Measurements from ENCODE around the gene ATG4D. TPM values are rescaled to one million over a fixed set of nuclear protein-coding genes. Genes with fewer than 3 reads are reported as not detected.
A peak's percentile ranks its signal among the peaks of the same experiment; 100 is the strongest.
"Not testable (repeated sequence)": the region's sequence is repeated elsewhere in the genome, so short reads cannot be mapped to it uniquely, and the experiment has no call there.

ATG4D gene
- polyA plus RNA-seq, 3 donors = 27.3 to 33.3 (median 29.8) TPM

GRCh38 chr19:10550336-10550735 lies 6.6 kb downstream of the ATG4D start:
- DNase-seq (ENCODE audit: low read depth in 3 of 3, low spot score in 2 of 3) = no peak

- DNase-seq (ENCODE audit: low read depth in 3 of 3, low spot score in 2 of 3) = not testable (repeated sequence)
Measured at GRCh38 chr19:10551006-10551405, 7.3 kb downstream of the ATG4D start.

GRCh38 chr19:10551698-10552301 lies 8.1 kb downstream of the ATG4D start:
- DNase-seq (ENCODE audit: low read depth in 3 of 3, low spot score in 2 of 3) = no peak

- no peak for DNase-seq (ENCODE audit: low read depth in 3 of 3, low spot score in 2 of 3)
Measured at GRCh38 chr19:10552510-10553053, 8.9 kb downstream of the ATG4D start.

GRCh38 chr19:10553087-10553667 lies 9.5 kb downstream of the ATG4D start:
- DNase-seq (ENCODE audit: low read depth in 3 of 3, low spot score in 2 of 3) = no peak

- no peak for DNase-seq (ENCODE audit: low read depth in 3 of 3, low spot score in 2 of 3)
Measured at GRCh38 chr19:10553943-10554381, 10.3 kb downstream of the ATG4D start.

GRCh38 chr19:10554760-10555609 lies 11.3 kb downstream of the ATG4D start:
- DNase-seq (ENCODE audit: low read depth in 3 of 3, low spot score in 2 of 3) = no peak

GRCh38 chr19:10555610-10555973 lies 11.9 kb downstream of the ATG4D start:
- no peak for DNase-seq (ENCODE audit: low read depth in 3 of 3, low spot score in 2 of 3)

GRCh38 chr19:10557603-10558197 lies 14.0 kb downstream of the ATG4D start:
- no peak for DNase-seq (ENCODE audit: low read depth in 3 of 3, low spot score in 2 of 3)

GRCh38 chr19:10560154-10560553 lies 16.4 kb downstream of the ATG4D start:
- no peak for DNase-seq (ENCODE audit: low read depth in 3 of 3, low spot score in 2 of 3)

GRCh38 chr19:10562609-10563008 lies 18.9 kb downstream of the ATG4D start:
- DNase-seq (ENCODE audit: low read depth in 3 of 3, low spot score in 2 of 3) = no peak

GRCh38 chr19:10565028-10565566 lies 21.4 kb downstream of the ATG4D start:
- no peak for DNase-seq (ENCODE audit: low read depth in 3 of 3, low spot score in 2 of 3)

- DNase-seq (ENCODE audit: low read depth in 3 of 3, low spot score in 2 of 3) = peak; percentile 86 to 94 (median 90)
Measured at GRCh38 chr19:10565567-10566407, 22.1 kb downstream of the ATG4D start, which contains the start of gene KRI1. KRI1 (minus strand) TSS chr19:10566010; CDS start chr19:10565999, 11 bp downstream.

- no peak for DNase-seq (ENCODE audit: low read depth in 3 of 3, low spot score in 2 of 3)
Measured at GRCh38 chr19:10566408-10566657, 22.6 kb downstream of the ATG4D start.

- DNase-seq (ENCODE audit: low read depth in 3 of 3, low spot score in 2 of 3) = no peak
Measured at GRCh38 chr19:10566658-10567410, 23.1 kb downstream of the ATG4D start.

GRCh38 chr19:10567656-10568055 lies 24.0 kb downstream of the ATG4D start:
- DNase-seq (ENCODE audit: low read depth in 3 of 3, low spot score in 2 of 3) = no peak

- DNase-seq (ENCODE audit: low read depth in 3 of 3, low spot score in 2 of 3) = no peak
Measured at GRCh38 chr19:10568062-10568825, 24.5 kb downstream of the ATG4D start.

GRCh38 chr19:10568826-10569651 lies 25.3 kb downstream of the ATG4D start, which contains the start of gene CDKN2D:
CDKN2D (minus strand) TSS chr19:10568979; CDS start chr19:10568653, 326 bp downstream.
- DNase-seq (ENCODE audit: low read depth in 3 of 3, low spot score in 2 of 3) = peak; percentile 95 to 98 (median 97)

Data from right renal cortex interstitium (tissue), 3 donors.